Stimulated activated CD8-positive, alpha-beta memory T cell treated with anti-CD3 and anti-CD28 coated beads, Interleukin-7, amount 100 ng/mL, for 48 hours (primary cell): ENCODE data around the gene FADS2.

Experiments
- DNase-seq, 2 donors: peaks; one replicate each; pipeline ENCODE4 v3.0.0-alpha.2; 2020; ENCODE audit warnings: low read depth in 1 of 2; ENCODE audit errors: extremely low read depth in 1 of 2

FADS2 gene

GRCh38 chr11:61902313-61902712 is 74.2 kb downstream of the FADS2 start:
- no peak for DNase-seq

- no peak for DNase-seq
Observed at GRCh38 chr11:61903845-61904244, 75.7 kb downstream of the FADS2 start.

- DNase-seq = no peak
Observed at GRCh38 chr11:61904539-61905048, 76.5 kb downstream of the FADS2 start.

DNA sequence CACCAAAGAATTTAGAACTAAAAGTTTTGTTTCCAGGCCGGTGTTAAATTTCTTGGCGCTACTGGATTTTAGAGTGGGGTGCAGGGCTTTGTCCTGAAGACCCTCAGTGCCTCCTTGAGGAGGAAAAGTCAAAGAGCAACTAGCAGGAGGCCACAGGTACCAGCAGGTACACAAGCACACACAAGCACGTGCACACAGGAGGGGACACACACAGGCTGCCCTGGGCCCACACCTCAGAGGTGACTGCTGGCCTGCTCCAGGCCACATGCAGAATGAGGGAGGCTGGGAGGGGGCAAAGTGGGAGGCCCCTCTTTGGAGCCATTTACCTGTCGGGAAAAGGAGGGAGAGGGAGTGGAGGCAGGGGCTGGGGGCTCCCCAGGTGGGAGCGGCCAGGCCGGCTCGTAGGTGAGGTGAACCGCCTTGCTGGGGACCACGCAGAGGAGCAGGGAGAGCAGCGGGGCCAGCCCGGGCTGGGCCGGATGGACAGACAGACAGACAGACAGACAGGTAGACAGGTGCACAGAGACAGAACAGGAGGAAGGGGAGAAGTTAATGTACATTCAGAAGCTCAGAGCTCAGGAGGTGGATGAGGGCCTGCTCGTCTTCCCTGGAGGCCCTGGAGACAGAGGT is 77.1 kb downstream of the FADS2 start:
- no peak for DNase-seq

DNA sequence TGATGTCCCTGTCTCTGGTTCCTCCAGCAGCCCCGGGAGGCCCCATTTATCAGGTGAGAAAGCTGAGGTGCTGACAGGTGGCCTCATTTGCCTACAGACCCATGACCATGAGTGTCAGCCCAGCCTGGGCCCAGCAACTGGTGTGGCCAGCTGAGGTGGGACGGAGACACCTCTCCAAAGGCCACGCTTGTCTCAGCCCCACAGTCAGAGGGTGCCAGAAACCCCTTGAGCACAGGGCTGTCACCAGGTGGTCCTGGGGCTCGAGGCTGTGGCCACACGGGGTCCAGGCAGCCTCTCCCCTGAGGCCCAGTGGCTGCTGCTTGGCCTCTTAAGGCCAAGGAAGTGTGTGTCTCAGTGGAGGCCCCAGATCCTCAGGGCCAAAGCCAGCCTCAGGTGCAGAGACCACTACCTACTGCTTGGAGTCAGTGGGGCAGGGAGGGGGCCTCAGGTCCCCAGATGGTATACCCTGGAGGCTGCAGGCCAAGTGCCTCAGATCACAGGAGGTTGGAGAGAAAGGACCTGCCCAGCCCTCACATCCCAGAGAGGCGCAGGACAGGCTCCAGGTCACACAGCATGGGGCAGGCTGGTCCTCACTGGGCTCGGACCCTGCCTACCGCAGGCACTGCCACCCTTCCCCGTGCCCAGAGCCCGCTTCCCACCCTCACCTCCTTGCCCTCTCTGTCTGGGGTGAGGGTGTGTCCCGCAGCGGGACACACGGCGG is 77.9 kb downstream of the FADS2 start:
- DNase-seq = no peak

DNA sequence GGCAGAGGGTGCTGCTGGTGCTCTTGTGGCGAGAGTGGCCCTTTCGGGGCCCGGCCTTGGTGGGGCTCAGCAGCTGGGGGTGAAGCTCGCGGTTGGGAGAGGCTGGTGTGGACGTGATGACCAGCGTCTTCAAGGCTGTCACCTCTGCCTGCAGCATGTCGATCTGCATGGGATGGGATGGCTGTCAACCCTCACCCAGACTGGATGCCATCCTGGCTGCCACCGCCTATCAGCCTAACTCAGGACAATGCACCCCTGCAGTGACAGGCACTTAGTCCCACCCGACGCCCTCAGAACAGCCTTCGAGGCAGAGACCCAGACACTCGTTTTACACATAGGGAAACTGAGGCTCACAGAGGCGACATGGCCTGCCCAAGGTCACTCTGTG is 78.4 kb downstream of the FADS2 start:
- DNase-seq = no peak

- no peak for DNase-seq
Observed at GRCh38 chr11:61907282-61907681, 79.2 kb downstream of the FADS2 start.

DNA sequence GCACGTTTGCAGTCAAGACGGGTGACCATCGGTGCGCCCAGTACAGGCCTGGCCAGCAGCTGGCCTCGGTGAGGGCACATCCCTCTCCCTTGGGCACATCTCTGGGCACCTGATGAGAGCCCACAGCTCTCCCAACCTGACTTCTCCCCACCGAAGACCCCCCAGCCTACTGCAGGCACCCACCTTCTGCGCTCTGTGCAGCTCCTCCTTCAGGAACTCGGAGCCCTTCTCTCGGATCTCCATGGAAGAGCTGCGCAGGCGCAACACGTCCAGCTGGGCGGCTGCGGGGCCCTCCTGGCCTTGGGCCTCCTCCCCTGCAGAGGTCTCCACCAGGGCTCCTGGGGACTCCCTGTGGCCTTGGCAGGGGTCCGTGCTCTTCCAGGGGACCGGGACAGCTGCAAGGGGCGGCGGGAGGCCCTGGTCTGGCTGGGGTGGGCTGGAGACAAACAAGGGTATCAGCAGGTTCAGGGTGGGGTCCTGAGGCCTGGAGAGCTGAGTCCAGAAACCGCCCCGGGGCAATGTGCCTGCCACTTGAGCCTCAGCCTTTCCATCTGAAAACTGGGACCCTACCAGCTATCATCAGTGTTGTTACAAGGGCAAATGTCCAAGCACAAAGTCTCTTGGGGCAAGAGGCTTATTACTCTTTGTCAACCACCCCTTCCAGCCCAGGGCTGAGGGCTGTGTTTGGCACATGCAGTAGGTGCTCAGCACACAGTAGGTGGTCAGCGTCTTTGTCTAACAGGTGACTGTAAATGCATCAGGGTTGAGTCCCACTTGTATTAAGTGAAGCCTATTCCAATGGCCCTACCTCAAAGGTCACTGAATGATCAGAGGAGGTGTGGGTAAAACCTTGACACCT is 80.0 kb downstream of the FADS2 start:
- no peak for DNase-seq

GRCh38 chr11:61908730-61909316 is 80.7 kb downstream of the FADS2 start:
- no peak for DNase-seq

DNA sequence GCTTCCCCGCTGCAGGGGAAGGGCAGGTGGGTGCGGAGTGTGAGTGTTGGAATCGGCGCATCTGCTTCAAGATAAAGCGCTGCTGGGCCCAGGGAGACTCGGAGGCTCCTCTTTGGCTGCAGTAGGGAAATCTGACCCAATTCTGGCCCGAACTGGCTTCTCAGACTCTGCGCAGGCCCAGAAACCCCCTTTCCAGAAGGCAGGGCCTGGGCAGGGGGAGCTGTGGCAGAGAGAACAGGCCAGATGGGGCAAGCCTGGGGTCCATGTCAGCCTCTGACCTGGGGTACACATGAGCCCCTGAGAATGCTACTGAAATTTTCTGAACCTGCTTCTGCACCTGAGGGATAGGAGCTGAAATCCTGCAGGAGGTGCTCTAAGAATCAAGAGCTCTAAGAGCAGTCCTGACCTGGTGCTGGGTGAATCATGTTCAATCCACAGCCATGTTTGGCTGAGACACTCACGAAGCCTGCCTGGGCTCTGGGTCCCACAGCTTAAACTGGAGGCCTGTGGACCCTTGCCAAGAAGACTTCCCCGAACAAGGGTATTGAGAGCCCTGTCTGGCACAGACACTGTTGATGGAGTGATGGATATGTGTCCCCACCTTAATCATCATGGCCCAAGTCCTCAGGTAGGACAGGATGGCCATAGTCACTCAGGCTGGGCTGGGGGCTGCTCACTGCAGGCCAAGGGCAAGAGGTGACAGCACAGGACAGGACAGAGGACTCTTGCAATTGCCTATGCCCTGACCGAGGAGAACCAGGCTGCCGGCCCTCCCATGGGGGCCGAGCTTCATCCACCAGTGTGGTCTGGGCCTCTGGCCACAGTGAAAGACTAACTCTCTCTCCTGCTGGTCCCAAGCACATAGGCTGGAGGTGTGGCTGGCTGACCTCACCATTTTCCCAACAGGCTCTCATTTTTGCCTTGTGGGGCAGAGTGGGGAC is 82.4 kb downstream of the FADS2 start:
- no peak for DNase-seq

- DNase-seq = no peak
Observed at GRCh38 chr11:61911128-61911700, 83.1 kb downstream of the FADS2 start.

- no peak for DNase-seq
Observed at GRCh38 chr11:61911701-61912529, 83.8 kb downstream of the FADS2 start.

GRCh38 chr11:61912530-61912898 is 84.4 kb downstream of the FADS2 start:
- no peak for DNase-seq

DNA sequence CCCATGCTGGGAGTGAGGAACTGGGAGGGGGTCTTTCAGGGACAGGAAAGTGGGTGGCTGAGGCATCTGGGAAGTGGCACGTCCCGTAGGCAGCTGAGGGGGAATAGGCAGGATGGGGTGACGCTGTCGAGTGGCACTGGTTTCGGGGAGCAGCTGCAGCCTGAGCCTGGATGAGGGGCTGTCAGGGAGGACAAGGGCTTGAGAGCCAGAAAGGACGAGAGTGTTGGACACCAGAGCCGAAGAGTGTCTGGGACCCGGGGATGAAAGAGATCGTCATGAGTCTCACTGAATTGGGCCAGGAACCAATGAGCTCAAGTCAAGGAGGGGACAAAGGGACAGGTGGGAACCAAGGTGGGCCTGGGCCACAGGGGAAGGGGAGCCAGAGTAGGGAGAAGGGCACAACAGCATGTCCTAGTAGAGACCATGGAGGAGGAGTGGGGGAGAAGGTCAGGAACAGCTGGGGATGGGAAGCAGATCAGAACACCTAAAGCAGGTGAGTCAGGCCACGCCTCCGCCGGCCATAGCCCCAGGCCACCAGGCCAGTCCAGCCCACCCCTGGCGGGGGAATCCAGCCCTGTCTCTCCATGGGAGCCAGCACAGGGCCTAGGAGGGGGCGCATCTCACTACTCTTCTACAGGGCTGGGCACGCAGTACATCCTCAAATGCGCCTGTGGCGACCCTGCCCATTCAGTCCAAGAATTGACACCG is 85.0 kb downstream of the FADS2 start:
- DNase-seq = no peak

- no peak for DNase-seq
Observed at GRCh38 chr11:61913699-61914395, 85.7 kb downstream of the FADS2 start.

DNA sequence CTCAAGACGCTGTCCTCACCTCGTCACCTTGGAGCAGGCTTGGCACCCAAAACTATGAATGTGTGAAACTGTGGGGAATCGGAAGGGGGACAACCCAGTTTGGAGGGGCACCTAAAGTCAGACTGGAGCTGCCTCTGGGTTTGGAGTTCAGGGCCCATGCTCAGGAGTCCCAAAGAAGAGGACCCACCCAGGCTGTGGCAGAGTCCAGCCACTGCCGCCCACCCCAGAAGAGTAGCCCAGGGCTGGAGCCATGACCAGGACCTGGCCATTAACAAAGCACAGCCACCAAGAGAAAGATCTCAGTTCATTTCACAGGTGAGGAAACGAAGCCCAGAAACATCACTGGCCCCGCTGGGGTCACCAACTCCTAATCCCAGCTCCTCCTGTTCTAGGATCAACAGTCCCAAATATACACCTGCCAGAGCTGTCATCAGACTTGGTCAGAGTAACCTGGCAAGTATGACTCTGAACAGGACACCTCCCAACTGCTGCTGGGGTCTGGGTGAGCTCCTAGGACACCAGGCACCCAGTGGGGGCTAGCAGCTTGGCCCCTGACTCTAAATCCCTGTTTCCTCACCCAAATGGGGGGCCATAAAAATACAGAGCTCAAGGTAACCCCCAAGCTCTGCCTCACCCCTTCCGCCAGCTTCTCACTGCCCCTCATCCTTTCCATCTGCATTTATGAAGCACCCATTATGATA is 86.5 kb downstream of the FADS2 start:
- no peak for DNase-seq

DNA sequence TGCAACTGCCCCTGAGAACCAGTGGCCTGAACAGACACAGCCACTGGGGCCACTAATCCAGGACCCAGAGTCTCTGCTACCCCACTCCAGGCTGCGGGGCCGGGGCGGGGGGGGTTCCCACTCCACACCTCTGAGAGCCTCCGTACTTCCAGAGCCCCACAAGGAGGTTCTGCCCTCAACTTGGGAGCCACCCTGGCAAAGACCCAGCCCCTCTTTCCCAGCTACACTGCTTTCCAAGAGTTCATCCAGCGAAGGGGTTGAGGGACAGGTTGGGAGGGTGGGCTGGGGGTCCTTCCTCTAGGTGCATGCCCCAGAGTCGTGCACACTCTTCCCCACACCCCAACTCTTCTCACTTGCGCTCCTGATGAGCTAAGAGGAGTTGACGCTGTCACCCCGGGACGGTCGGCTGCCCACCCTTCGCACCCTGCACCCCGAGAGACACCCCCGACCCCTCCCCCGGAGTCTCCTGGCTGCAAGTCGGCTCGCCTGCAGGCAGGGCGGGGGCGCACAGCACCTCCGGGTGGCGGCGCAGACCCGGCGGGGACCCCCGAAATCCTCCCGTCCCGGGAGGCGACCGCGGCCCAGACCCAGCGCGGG is 88.7 kb downstream of the FADS2 start:
- no peak for DNase-seq
